K562 (cell line): ENCODE results near the gene SLC39A3. TPM values are rescaled to one million over a fixed set of nuclear protein-coding genes. Genes with fewer than 3 reads are reported as not detected.

Experiments
- BACH1 ChIP-seq: fragments of 200-800 bp; sonication (Bioruptor generic); IDR thresholded peaks from 2 replicates; pipeline ENCODE4 v1.6.1; 2016; ENCODE audit warnings: missing genetic modification characterization, missing compliant biosample characterization
- CXXC5 ChIP-seq: fragments of 250-450 bp; sonication (Bioruptor Pico); IDR thresholded peaks from 2 replicates; pipeline ENCODE4 v1.8.0; 2022; ENCODE audit warnings: inconsistent platforms, mild to moderate bottlenecking, moderate library complexity
- E2F6 ChIP-seq, 2 experiments: IDR thresholded peaks; 2 replicates each; pipeline ENCODE4 v1.6.1; 2011; ENCODE audit warnings: borderline replicate concordance in 1 of 2, control low read depth in 1 of 2, low read depth in 1 of 2, low read length in 1 of 2, mild to moderate bottlenecking in 1 of 2, mixed read lengths in 1 of 2, moderate library complexity in 1 of 2; ENCODE audit not compliant: insufficient read depth in 1 of 2, insufficient read length in 1 of 2, poor library complexity in 1 of 2, severe bottlenecking in 1 of 2; ENCODE audit errors: extremely low read depth in 1 of 2
- FOS ChIP-seq: IDR thresholded peaks from 3 replicates; pipeline ENCODE4 v1.6.1; 2011; ENCODE audit not compliant: insufficient read length; ENCODE audit errors: extremely low read depth
- MAZ ChIP-seq, 2 experiments: fragments of 450-650 bp in 1 of 2; sonication (generic) in 1 of 2; formaldehyde crosslinking; IDR thresholded peaks in 1 of 2; conservative IDR thresholded peaks in 1 of 2; 2 replicates each; pipeline versions ENCODE4 v1.4.0 to v1.5.0; 2020; ENCODE audit warnings: mild to moderate bottlenecking in 1 of 2, missing genetic modification reagents in 1 of 2
- NBN ChIP-seq: fragments of 450-650 bp; IDR thresholded peaks from 2 replicates; pipeline ENCODE4 v1.6.1; 2016; ENCODE audit warnings: low read depth, mild to moderate bottlenecking
- PHF8 ChIP-seq: fragments of 200-600 bp; sonication (generic); IDR thresholded peaks from 2 replicates; pipeline ENCODE4 v1.6.1; 2012; ENCODE audit warnings: mixed run types, mild to moderate bottlenecking, inconsistent platforms, low read length, moderate library complexity, borderline replicate concordance
- PTBP1 ChIP-seq: fragments of 200-400 bp; formaldehyde crosslinking; IDR thresholded peaks from 2 replicates; pipeline ENCODE4 v1.6.1; 2017; ENCODE audit warnings: low read depth, low read length
- ZBTB33 ChIP-seq: sonication (generic); formaldehyde crosslinking; IDR thresholded peaks from 2 replicates; pipeline ENCODE4 v1.8.1; 2023; ENCODE audit warnings: mild to moderate bottlenecking, missing genetic modification reagents
- ZBTB5 ChIP-seq: fragments of 450-650 bp; IDR thresholded peaks from 2 replicates; pipeline ENCODE4 v1.6.1; 2017; ENCODE audit warnings: antibody characterized with exemption
- polyA plus RNA-seq, 8 experiments: library from polyadenylated mRNA; depleted of rRNA in 4 of 8; stranded (reverse) in 5 of 8; unstranded in 3 of 8; fragments of >200 nt; fragmentation: Nextera tagmentation in 2 of 8; fragmentation: Illumina TruSeq in 1 of 8; extraction: Ambion mirVana in 2 of 8; extraction: Trizol in 1 of 8; gene quantifications; 2 replicates each; pipeline versions ENCODE4 v1.2.1 to v1.2.3, GENCODE V29; 2011 to 2014; ENCODE audit warnings: inconsistent platforms in 1 of 8, missing spikeins in 1 of 8
- total RNA-seq, 7 experiments: library from RNA; depleted of rRNA in 6 of 7; stranded (reverse); fragments of >200 nt in 6 of 7; fragmentation: Illumina TruSeq in 2 of 7; extraction: Trizol in 2 of 7; gene quantifications; 2 replicates each; pipeline versions ENCODE4 v1.2.1 to v1.2.3, GENCODE V29; 2011 to 2021; ENCODE audit warnings: low replicate concordance in 1 of 7
- TF ChIP-seq, protein P1 (sequence below), 2 experiments: fragments of 450-650 bp; formaldehyde crosslinking in 1 of 2; IDR thresholded peaks; 2 replicates each; pipeline versions ENCODE4 v1.4.0 to v1.6.1; 2014 to 2020; ENCODE audit warnings: mild to moderate bottlenecking in 2 of 2, borderline replicate concordance in 1 of 2, low read depth in 1 of 2

SLC39A3 gene
- total and polyA plus RNA-seq, 9 of the 15 experiments (the other 6 are each of a cell fraction or from before 2014, with no cell fraction given): 2.3 to 215 (median 127) TPM

DNA sequence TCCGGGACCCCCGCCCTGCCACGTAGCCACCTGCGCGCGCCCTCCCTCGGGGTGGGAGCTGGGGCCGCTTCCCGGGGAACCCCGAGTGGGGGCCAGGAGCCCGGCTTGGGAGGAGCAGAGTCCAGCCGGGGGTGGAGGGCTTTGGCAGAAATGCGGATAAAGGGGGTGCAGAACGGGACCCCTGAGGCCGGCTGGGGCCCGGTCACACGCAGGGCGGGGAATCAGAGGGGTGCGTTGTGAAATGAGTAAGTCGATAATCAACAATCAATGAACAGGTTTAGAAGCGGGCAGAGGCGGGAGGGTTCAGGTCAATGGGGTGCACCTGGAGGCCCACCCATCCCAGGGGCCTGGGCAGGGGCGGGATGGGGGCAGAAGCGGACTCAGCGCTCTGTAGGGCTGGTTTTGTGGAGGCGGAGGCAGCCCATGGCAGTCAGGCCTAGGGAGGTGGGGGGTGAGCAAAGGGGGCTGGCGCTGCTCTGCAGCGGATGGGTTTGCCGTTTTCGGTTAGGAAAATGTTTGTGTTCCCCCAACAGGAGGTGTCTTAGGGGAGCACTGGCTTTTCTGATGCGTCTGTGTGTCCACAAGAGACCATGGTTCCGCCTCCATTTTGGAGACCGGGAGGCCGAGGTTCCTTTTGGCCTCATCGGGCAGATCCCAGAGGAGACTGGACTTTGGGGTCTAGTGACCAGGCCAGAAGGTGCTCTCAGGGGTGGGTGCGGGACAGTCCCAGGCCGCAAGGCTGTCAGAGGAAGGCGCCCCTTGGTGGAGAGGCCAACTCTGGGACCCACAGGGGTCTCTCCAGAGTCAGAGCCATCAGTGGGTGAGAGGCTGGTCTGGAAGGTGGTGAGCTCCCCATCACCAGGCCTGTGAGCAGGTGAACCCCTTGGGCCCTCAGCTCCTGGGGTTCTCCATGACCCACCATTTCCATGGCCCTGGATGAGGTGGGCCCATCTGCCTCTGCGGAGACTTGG is 18.0 kb downstream of the SLC39A3 start (continued):
- TF ChIP-seq E2F6 (IDR thresholded peaks at IDR 0.05; ENCODE audit: borderline replicate concordance in 1 of 2, extremely low read depth in 1 of 2, insufficient read depth in 1 of 2, insufficient read length in 1 of 2, low read depth in 1 of 2, low read length in 1 of 2, poor library complexity in 1 of 2, severe bottlenecking in 1 of 2) (peak in 1 of 2 experiments; percentile 3), MAZ (CRISPR knock-in tag; conservative IDR thresholded peaks at IDR 0.05 in 1 of 2, IDR thresholded peaks at IDR 0.05 in 1 of 2) (0 out of 4 replicates have a peak, but pooled peaks of 1 of the 2 experiments have one; percentile 30), ZBTB5 (no peak), BACH1 (tag) (no peak), NBN (no peak), FOS (no peak), PTBP1 (no peak), PHF8 (peak; percentile 59; the same call in 1 of the 2 replicates), CXXC5 (no peak), ZBTB33 (CRISPR knock-in tag) (peak; percentile 47; the same call in 1 of the 2 replicates)
- TF ChIP-seq, protein P1, sequence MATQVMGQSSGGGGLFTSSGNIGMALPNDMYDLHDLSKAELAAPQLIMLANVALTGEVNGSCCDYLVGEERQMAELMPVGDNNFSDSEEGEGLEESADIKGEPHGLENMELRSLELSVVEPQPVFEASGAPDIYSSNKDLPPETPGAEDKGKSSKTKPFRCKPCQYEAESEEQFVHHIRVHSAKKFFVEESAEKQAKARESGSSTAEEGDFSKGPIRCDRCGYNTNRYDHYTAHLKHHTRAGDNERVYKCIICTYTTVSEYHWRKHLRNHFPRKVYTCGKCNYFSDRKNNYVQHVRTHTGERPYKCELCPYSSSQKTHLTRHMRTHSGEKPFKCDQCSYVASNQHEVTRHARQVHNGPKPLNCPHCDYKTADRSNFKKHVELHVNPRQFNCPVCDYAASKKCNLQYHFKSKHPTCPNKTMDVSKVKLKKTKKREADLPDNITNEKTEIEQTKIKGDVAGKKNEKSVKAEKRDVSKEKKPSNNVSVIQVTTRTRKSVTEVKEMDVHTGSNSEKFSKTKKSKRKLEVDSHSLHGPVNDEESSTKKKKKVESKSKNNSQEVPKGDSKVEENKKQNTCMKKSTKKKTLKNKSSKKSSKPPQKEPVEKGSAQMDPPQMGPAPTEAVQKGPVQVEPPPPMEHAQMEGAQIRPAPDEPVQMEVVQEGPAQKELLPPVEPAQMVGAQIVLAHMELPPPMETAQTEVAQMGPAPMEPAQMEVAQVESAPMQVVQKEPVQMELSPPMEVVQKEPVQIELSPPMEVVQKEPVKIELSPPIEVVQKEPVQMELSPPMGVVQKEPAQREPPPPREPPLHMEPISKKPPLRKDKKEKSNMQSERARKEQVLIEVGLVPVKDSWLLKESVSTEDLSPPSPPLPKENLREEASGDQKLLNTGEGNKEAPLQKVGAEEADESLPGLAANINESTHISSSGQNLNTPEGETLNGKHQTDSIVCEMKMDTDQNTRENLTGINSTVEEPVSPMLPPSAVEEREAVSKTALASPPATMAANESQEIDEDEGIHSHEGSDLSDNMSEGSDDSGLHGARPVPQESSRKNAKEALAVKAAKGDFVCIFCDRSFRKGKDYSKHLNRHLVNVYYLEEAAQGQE (IDR thresholded peaks at IDR 0.05; ENCODE audit: borderline replicate concordance): no peak
- TF ChIP-seq, protein P1 (CRISPR knock-in tag; IDR thresholded peaks at IDR 0.05; ENCODE audit: low read depth): no peak
